SK-N-SH (cell line): ENCODE results near the gene KCNN2. TPM values are rescaled to one million over a fixed set of nuclear protein-coding genes. Genes with fewer than 3 reads are reported as not detected.

ENCODE experiments used
- CTCF ChIA-PET: fragments of 300-600, 350-600 bp; formaldehyde crosslinking; extraction: SDS; loops from one replicate; lab custom pipeline; 2021; lab: Yijun Ruan, JAX
- POLR2A ChIA-PET: fragments of 350-600 bp; sonication (Branson Sonifier 250); formaldehyde crosslinking; extraction: SDS; loops from one replicate; lab custom pipeline; 2020; ENCODE audit warnings: antibody characterized with exemption, inconsistent platforms; lab: Yijun Ruan, JAX
- DNase-seq: peaks from one replicate; pipeline ENCODE4 v3.0.0; 2012
- H2AFZ ChIP-seq: fragments of 200-600 bp; sonication (generic); 2 replicates; pipeline ENCODE4 v1.8.1; 2016; ENCODE audit warnings: antibody characterized with exemption, mild to moderate bottlenecking, low read depth
- H3F3A ChIP-seq: fragments of 200-600 bp; sonication (generic); replicated peaks from 2 replicates; pipeline ENCODE3; 2016; ENCODE audit warnings: antibody characterized with exemption, mild to moderate bottlenecking; ENCODE audit not compliant: insufficient read depth
- H3K27ac ChIP-seq, 2 experiments: fragments of 200-500 bp in 1 of 2; fragments of 200-600 bp in 1 of 2; sonication (Bioruptor generic) in 1 of 2; sonication (generic), shearing (Covaris generic) in 1 of 2; 2 replicates each; pipeline versions ENCODE4 v1.5.1 to v1.6.1; 2014 to 2016; ENCODE audit warnings: low read depth in 2 of 2, inconsistent platforms in 1 of 2, low read length in 1 of 2, mild to moderate bottlenecking in 1 of 2, mixed read lengths in 1 of 2
- H3K27me3 ChIP-seq: fragments of 200-600 bp; sonication (generic), shearing (Covaris generic); 2 replicates; pipeline ENCODE4 v1.6.1; 2016; ENCODE audit warnings: mixed run types; ENCODE audit not compliant: insufficient read depth
- H3K36me3 ChIP-seq, 2 experiments: fragments of 200-500 bp in 1 of 2; fragments of 200-600 bp in 1 of 2; sonication (Bioruptor generic) in 1 of 2; sonication (generic) in 1 of 2; replicated peaks in 1 of 2; 2 replicates each; pipeline versions ENCODE3 to v1.5.1; 2014 to 2016; ENCODE audit warnings: low read length in 1 of 2, mild to moderate bottlenecking in 1 of 2; ENCODE audit not compliant: insufficient read depth in 2 of 2, control insufficient read depth in 1 of 2
- H3K4me1 ChIP-seq, 2 experiments: fragments of 200-500 bp in 1 of 2; fragments of 200-600 bp in 1 of 2; sonication (Bioruptor generic) in 1 of 2; sonication (generic), shearing (Covaris generic) in 1 of 2; 2 replicates each; pipeline versions ENCODE4 v1.5.1 to v1.6.1; 2014 to 2016; ENCODE audit warnings: low read depth in 1 of 2, low read length in 1 of 2, mixed run types in 1 of 2; ENCODE audit not compliant: insufficient read depth in 2 of 2, control insufficient read depth in 1 of 2
- H3K4me2 ChIP-seq: fragments of 200-600 bp; sonication (generic), shearing (Covaris generic); 2 replicates; pipeline ENCODE4 v1.6.1; 2017; ENCODE audit warnings: mixed run types
- H3K4me3 ChIP-seq, 2 experiments: fragments of 200-500 bp in 1 of 2; fragments of 200-600 bp in 1 of 2; sonication (Bioruptor generic) in 1 of 2; sonication (generic), shearing (Covaris generic) in 1 of 2; 2 replicates each; pipeline versions ENCODE4 v1.5.1 to v1.8.1; 2014 to 2016; ENCODE audit warnings: low read depth in 2 of 2, inconsistent platforms in 1 of 2, low read length in 1 of 2, mild to moderate bottlenecking in 1 of 2, mixed read lengths in 1 of 2, moderate library complexity in 1 of 2
- H3K79me2 ChIP-seq: fragments of 200-600 bp; sonication (generic); 2 replicates; pipeline ENCODE4 v1.8.1; 2017; ENCODE audit warnings: mild to moderate bottlenecking; ENCODE audit not compliant: insufficient read depth
- H3K9ac ChIP-seq: fragments of 200-600 bp; sonication (generic); 2 replicates; pipeline ENCODE4 v1.6.1; 2017; ENCODE audit warnings: mixed run types
- H3K9me2 ChIP-seq: fragments of 200-600 bp; sonication (generic); 2 replicates; pipeline ENCODE4 v1.6.1; 2017; ENCODE audit warnings: mixed run types
- H3K9me3 ChIP-seq: fragments of 200-600 bp; sonication (generic); 2 replicates; pipeline ENCODE4 v1.6.1; 2017; ENCODE audit warnings: mixed run types, mild to moderate bottlenecking, moderate library complexity
- H4K20me1 ChIP-seq: fragments of 200-600 bp; sonication (generic); 2 replicates; pipeline ENCODE4 v1.6.1; 2017; ENCODE audit warnings: mild to moderate bottlenecking, mixed run types; ENCODE audit not compliant: insufficient read depth
- CHD2 ChIP-seq: fragments of 150-350 bp; IDR thresholded peaks from 2 replicates; pipeline ENCODE4 v1.6.1; 2018; ENCODE audit warnings: low read length; ENCODE audit not compliant: partially characterized antibody
- FOXM1 ChIP-seq: IDR thresholded peaks from 2 replicates; pipeline ENCODE4 v1.4.0; 2012; ENCODE audit warnings: low read depth, mild to moderate bottlenecking
- GABPA ChIP-seq: IDR thresholded peaks from 2 replicates; pipeline ENCODE4 v1.4.0; 2012; ENCODE audit warnings: low read depth, mild to moderate bottlenecking
- MAX ChIP-seq: IDR thresholded peaks from 2 replicates; pipeline ENCODE4 v1.4.0; 2012; ENCODE audit warnings: low read depth
- MEF2A ChIP-seq: IDR thresholded peaks from 2 replicates; pipeline ENCODE4 v1.4.0; 2012; ENCODE audit warnings: low read depth, borderline replicate concordance
- RCOR1 ChIP-seq: fragments of 150-350 bp; IDR thresholded peaks from 2 replicates; pipeline ENCODE4 v1.6.1; 2017; ENCODE audit warnings: antibody characterized with exemption, low read length
- TCF12 ChIP-seq: IDR thresholded peaks from 2 replicates; pipeline ENCODE4 v1.4.0; 2012
- WGBS: methylation state at CpG from one replicate; pipeline ENCODE4 v1.1.6; 2017; ENCODE audit warnings: low lambda C conversion rate; 5-methylcytosine and 5-hydroxymethylcytosine counted together
- polyA plus RNA-seq, 3 experiments: library from polyadenylated mRNA; depleted of rRNA; stranded (reverse); fragments of >200 nt; gene quantifications; 2 replicates each; pipeline ENCODE4 v1.2.3, GENCODE V29; 2012
- TF ChIP-seq, protein P1 (sequence below): IDR thresholded peaks from 2 replicates; pipeline ENCODE4; 2012
- TF ChIP-seq, protein P2 (sequence below): fragments of 200-600 bp; sonication (generic); IDR thresholded peaks from 2 replicates; pipeline ENCODE4 v1.6.1; 2017; ENCODE audit warnings: antibody characterized with exemption, mild to moderate bottlenecking, moderate library complexity

KCNN2 gene
- polyA plus RNA-seq, 1 of the 3 experiments (the other 2 are of a cell fraction): not detected

GRCh38 chr5:114419959-114420358 lies 58.1 kb downstream of the KCNN2 start:
- ChIA-PET POLR2A (no interaction called here), CTCF (interaction anchor here (3.4 kb wide), 1 partner anchor 30 kb away, joined by 12 read pairs; no protein-coding TSS in a partner anchor)
- Histone ChIP-seq H3K4me1 (no peaks in the 10 kb centered on the region), H3K4me3 (no peak overlapping the region), H3F3A (no peaks in the 10 kb centered on the region), H4K20me1 (no peaks in the 10 kb centered on the region), H3K9me3 (no peaks in the 10 kb centered on the region), H3K79me2 (no peaks in the 10 kb centered on the region), H2AFZ (no peak overlapping the region), H3K27me3 (no peaks in the 10 kb centered on the region), H3K9me2 (no peaks in the 10 kb centered on the region), H3K27ac (no peak overlapping the region), H3K36me3 (no peaks in the 10 kb centered on the region), H3K4me2 (no peak overlapping the region), H3K9ac (no peak overlapping the region)
- DNase-seq: no peak
- no peak for TF ChIP-seq CHD2

- 57% methylated on average over 1 of the region's 1 CpG for WGBS
- CTCF ChIA-PET: interaction anchor here (1.0 to 1.9 kb wide), 2 partner anchors 11 to 23 kb away, joined by 3 to 8 read pairs; no protein-coding TSS in a partner anchor
- POLR2A ChIA-PET: no interaction called here
Observed at GRCh38 chr5:114427204-114427603, 65.3 kb downstream of the KCNN2 start.

More at GRCh38 chr5:114427204-114427603, 65.3 kb downstream of the KCNN2 start:
- Histone ChIP-seq H3K9me3 (no peaks in the 10 kb centered on the region), H3K79me2 (no peaks in the 10 kb centered on the region), H3K4me3 (no peak overlapping the region), H3K9me2 (no peaks in the 10 kb centered on the region), H3K36me3 (no peaks in the 10 kb centered on the region), H2AFZ (no peak overlapping the region), H3K4me1 (no peaks in the 10 kb centered on the region), H3F3A (no peaks in the 10 kb centered on the region), H3K27ac (no peak overlapping the region), H3K4me2 (no peak overlapping the region), H3K27me3 (no peaks in the 10 kb centered on the region), H3K9ac (no peak overlapping the region)
- DNase-seq: no peak
- TF ChIP-seq RCOR1 (no peak), TCF12 (no peak), FOXM1 (no peak), MEF2A (no peak), GABPA (no peak), MAX (no peak)
- TF ChIP-seq, protein P1, sequence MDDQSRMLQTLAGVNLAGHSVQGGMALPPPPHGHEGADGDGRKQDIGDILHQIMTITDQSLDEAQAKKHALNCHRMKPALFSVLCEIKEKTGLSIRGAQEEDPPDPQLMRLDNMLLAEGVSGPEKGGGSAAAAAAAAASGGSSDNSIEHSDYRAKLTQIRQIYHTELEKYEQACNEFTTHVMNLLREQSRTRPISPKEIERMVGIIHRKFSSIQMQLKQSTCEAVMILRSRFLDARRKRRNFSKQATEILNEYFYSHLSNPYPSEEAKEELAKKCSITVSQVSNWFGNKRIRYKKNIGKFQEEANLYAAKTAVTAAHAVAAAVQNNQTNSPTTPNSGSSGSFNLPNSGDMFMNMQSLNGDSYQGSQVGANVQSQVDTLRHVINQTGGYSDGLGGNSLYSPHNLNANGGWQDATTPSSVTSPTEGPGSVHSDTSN: no peak
- TF ChIP-seq, protein P2, sequence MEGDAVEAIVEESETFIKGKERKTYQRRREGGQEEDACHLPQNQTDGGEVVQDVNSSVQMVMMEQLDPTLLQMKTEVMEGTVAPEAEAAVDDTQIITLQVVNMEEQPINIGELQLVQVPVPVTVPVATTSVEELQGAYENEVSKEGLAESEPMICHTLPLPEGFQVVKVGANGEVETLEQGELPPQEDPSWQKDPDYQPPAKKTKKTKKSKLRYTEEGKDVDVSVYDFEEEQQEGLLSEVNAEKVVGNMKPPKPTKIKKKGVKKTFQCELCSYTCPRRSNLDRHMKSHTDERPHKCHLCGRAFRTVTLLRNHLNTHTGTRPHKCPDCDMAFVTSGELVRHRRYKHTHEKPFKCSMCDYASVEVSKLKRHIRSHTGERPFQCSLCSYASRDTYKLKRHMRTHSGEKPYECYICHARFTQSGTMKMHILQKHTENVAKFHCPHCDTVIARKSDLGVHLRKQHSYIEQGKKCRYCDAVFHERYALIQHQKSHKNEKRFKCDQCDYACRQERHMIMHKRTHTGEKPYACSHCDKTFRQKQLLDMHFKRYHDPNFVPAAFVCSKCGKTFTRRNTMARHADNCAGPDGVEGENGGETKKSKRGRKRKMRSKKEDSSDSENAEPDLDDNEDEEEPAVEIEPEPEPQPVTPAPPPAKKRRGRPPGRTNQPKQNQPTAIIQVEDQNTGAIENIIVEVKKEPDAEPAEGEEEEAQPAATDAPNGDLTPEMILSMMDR: no peak
- TF ChIP-seq, all 33 proteins: peak for 0
- H4K20me1 ChIP-seq: no peaks in the 10 kb centered on the region
